Hepatocyte (in vitro differentiated cells): ENCODE measurements around the gene PSMG3.

Experiments
- EZH2 ChIP-seq: fragments of 200-600 bp; sonication (generic); IDR thresholded peaks from 2 replicates; pipeline ENCODE4 v1.6.1; 2016; ENCODE audit warnings: antibody characterized with exemption, mild to moderate bottlenecking, borderline replicate concordance
- EZH2phosphoT487 ChIP-seq: fragments of 200-600 bp; sonication (generic); IDR thresholded peaks from one replicate; pipeline ENCODE4 v1.6.1; 2018; ENCODE audit warnings: antibody characterized with exemption, mild to moderate bottlenecking, low read depth, moderate library complexity; ENCODE audit not compliant: unreplicated experiment, severe bottlenecking
- TF ChIP-seq, protein P1 (sequence below): fragments of 200-600 bp; sonication (generic); IDR thresholded peaks from 2 replicates; pipeline ENCODE4 v1.5.1; 2016; ENCODE audit warnings: antibody characterized with exemption, mild to moderate bottlenecking; ENCODE audit not compliant: poor library complexity

DNA sequence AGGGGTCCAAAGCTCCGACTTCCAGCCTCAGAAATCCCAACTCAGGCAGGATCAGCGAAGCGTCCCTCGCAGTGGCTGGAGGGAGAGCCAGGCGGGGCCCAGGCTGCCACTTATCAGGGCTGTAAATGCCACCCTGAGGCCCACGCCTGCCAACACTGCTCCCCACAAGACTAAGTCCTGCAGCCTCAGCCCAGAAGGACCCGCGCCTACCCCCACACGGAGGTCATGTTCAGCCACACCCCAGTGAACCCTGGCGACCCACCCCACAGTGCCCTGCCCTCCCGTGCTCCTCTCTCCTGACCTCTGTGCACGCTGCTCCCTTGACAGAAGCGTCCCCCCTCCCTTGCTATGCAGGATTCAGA is 3.2 kb downstream of the PSMG3 start:
- TF ChIP-seq, protein P1, sequence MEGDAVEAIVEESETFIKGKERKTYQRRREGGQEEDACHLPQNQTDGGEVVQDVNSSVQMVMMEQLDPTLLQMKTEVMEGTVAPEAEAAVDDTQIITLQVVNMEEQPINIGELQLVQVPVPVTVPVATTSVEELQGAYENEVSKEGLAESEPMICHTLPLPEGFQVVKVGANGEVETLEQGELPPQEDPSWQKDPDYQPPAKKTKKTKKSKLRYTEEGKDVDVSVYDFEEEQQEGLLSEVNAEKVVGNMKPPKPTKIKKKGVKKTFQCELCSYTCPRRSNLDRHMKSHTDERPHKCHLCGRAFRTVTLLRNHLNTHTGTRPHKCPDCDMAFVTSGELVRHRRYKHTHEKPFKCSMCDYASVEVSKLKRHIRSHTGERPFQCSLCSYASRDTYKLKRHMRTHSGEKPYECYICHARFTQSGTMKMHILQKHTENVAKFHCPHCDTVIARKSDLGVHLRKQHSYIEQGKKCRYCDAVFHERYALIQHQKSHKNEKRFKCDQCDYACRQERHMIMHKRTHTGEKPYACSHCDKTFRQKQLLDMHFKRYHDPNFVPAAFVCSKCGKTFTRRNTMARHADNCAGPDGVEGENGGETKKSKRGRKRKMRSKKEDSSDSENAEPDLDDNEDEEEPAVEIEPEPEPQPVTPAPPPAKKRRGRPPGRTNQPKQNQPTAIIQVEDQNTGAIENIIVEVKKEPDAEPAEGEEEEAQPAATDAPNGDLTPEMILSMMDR: no peak
- TF ChIP-seq EZH2phosphoT487 (no peak), EZH2 (no peak)
